NB4 (cell line): ENCODE results near the gene RFX3.

Experiments
- CTCF ChIP-seq: IDR thresholded peaks from one replicate; pipeline ENCODE4 v1.5.1; 2012; ENCODE audit warnings: low read depth, low read length
- MYC ChIP-seq: IDR thresholded peaks from 2 replicates; pipeline ENCODE4 v1.6.1; 2011; ENCODE audit warnings: low read depth, low read length
- TF ChIP-seq, protein P1 (sequence below): IDR thresholded peaks from 2 replicates; pipeline ENCODE4 v1.6.1; 2011; ENCODE audit warnings: low read depth, low read length

DNA sequence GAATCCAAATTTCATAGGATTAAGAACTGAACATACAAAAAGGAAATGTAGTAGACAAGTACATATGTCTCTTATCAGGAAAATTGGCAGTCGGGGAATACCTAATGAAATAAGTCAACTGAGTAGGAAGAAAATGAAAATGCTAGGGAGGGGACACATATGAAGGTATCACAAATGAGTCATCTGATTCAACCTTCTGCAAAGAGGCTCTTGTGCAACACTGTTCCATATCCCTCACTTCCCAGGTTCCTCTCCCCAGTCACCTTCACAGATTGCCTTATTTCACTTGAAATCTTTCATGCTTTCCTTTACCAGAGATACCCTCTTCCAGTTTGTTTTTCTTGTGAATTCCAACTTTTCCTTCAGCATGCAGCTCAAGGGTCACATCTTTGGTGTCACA is 139.0 kb downstream of the RFX3 start:
- TF ChIP-seq CTCF = no peak
- TF ChIP-seq, protein P1, sequence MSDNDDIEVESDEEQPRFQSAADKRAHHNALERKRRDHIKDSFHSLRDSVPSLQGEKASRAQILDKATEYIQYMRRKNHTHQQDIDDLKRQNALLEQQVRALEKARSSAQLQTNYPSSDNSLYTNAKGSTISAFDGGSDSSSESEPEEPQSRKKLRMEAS = no peak
- TF ChIP-seq MYC = no peak
